Neuronal stem cell (in vitro differentiated cells): ENCODE measurements around the gene KCTD12.

ENCODE experiments used
- DNase-seq: peaks from one replicate; pipeline ENCODE4 v3.0.0-alpha.2; 2013; ENCODE audit warnings: low spot score
- H2AFZ ChIP-seq: one replicate; pipeline ENCODE4 v1.6.1; 2013; ENCODE audit warnings: mild to moderate bottlenecking, low read length, inconsistent platforms
- H2AK5ac ChIP-seq: 2 replicates; pipeline ENCODE4 v1.6.1; 2013; ENCODE audit warnings: low read depth, mild to moderate bottlenecking, inconsistent platforms, low read length, moderate library complexity, mixed read lengths
- H2BK120ac ChIP-seq: 2 replicates; pipeline ENCODE4 v1.6.1; 2013; ENCODE audit warnings: low read depth, mild to moderate bottlenecking, inconsistent platforms, low read length, moderate library complexity, mixed read lengths
- H2BK12ac ChIP-seq: one replicate; pipeline ENCODE4 v1.6.1; 2013; ENCODE audit warnings: low read length, inconsistent platforms
- H2BK15ac ChIP-seq: 2 replicates; pipeline ENCODE4 v1.6.1; 2013; ENCODE audit warnings: mild to moderate bottlenecking, low read length, inconsistent platforms, mixed read lengths
- H2BK5ac ChIP-seq: one replicate; pipeline ENCODE4 v1.6.1; 2013; ENCODE audit warnings: inconsistent platforms, mild to moderate bottlenecking, low read length, moderate library complexity
- H3K14ac ChIP-seq: one replicate; pipeline ENCODE4 v1.6.1; 2013; ENCODE audit warnings: low read length, inconsistent platforms
- H3K18ac ChIP-seq: 2 replicates; pipeline ENCODE4 v1.6.1; 2013; ENCODE audit warnings: low read length, inconsistent platforms
- H3K23ac ChIP-seq: 2 replicates; pipeline ENCODE4 v1.6.1; 2013; ENCODE audit warnings: low read depth, mild to moderate bottlenecking, mixed read lengths, low read length, inconsistent platforms; ENCODE audit not compliant: poor library complexity
- H3K27ac ChIP-seq: replicated peaks from 3 replicates; pipeline ENCODE4 v1.5.1; 2013; ENCODE audit warnings: low read length, inconsistent platforms
- H3K27me3 ChIP-seq, 3 experiments: 2 replicates each; pipeline ENCODE4 v1.6.1; 2013; ENCODE audit warnings: low read length in 3 of 3, mild to moderate bottlenecking in 2 of 3, inconsistent platforms in 1 of 3, low read depth in 1 of 3, mixed read lengths in 1 of 3, moderate library complexity in 1 of 3; ENCODE audit not compliant: control insufficient read depth in 3 of 3, insufficient read depth in 3 of 3
- H3K36me3 ChIP-seq, 2 donors: replicated peaks in 1 of 2; 2 replicates each; pipeline ENCODE4 v1.6.1; 2013; ENCODE audit warnings: low read length in 2 of 2; ENCODE audit not compliant: control insufficient read depth in 2 of 2, insufficient read depth in 2 of 2
- H3K4ac ChIP-seq: 2 replicates; pipeline ENCODE4 v1.6.1; 2013; ENCODE audit warnings: inconsistent platforms, mild to moderate bottlenecking, low read length, moderate library complexity
- H3K4me1 ChIP-seq, 2 donors: 1 replicate in 1 of 2; 2 replicates in 1 of 2; pipeline ENCODE4 v1.6.1; 2013; ENCODE audit warnings: low read length in 2 of 2, low read depth in 1 of 2; ENCODE audit not compliant: control insufficient read depth in 2 of 2, insufficient read depth in 1 of 2
- H3K4me2 ChIP-seq: one replicate; pipeline ENCODE4 v1.6.1; 2013; ENCODE audit warnings: mild to moderate bottlenecking, low read length, inconsistent platforms; ENCODE audit not compliant: insufficient read depth, poor library complexity, severe bottlenecking
- H3K4me3 ChIP-seq, 2 donors: 2 replicates each; pipeline ENCODE4 v1.5.1; 2013; ENCODE audit warnings: low read length in 2 of 2, mild to moderate bottlenecking in 2 of 2, inconsistent platforms in 1 of 2, moderate library complexity in 1 of 2
- H3K79me1 ChIP-seq: one replicate; pipeline ENCODE4 v1.6.1; 2013; ENCODE audit warnings: low read depth, mild to moderate bottlenecking, inconsistent platforms, low read length, moderate library complexity
- H3K9ac ChIP-seq: one replicate; pipeline ENCODE4 v1.6.1; 2013; ENCODE audit warnings: mild to moderate bottlenecking, low read depth, low read length, inconsistent platforms; ENCODE audit not compliant: poor library complexity
- H3K9me3 ChIP-seq, 2 donors: replicated peaks in 1 of 2; 2 replicates each; pipeline versions ENCODE3 to v1.6.1; 2013; ENCODE audit warnings: low read length in 2 of 2, mild to moderate bottlenecking in 2 of 2, inconsistent platforms in 1 of 2, low read depth in 1 of 2, mixed read lengths in 1 of 2, moderate library complexity in 1 of 2; ENCODE audit not compliant: control insufficient read depth in 2 of 2, insufficient read depth in 1 of 2
- H4K8ac ChIP-seq: one replicate; pipeline ENCODE4 v1.6.1; 2013; ENCODE audit warnings: low read depth, mild to moderate bottlenecking, inconsistent platforms, low read length, moderate library complexity
- H4K91ac ChIP-seq: one replicate; pipeline ENCODE4 v1.6.1; 2013; ENCODE audit warnings: low read length, low read depth, mild to moderate bottlenecking, inconsistent platforms; ENCODE audit not compliant: poor library complexity
- WGBS, 2 donors: extraction: QIAGEN DNeasy Blood & Tissue Kit; methylation state at CpG; one replicate each; pipeline ENCODE4 v1.1.7; 2013; ENCODE audit warnings: missing lambda C conversion rate in 2 of 2, mixed read lengths in 1 of 2; ENCODE audit not compliant: insufficient read length in 2 of 2, insufficient replicate concordance in 1 of 2; ENCODE audit errors: extremely low coverage in 2 of 2; 5-methylcytosine and 5-hydroxymethylcytosine counted together

The KCTD12 gene

DNA sequence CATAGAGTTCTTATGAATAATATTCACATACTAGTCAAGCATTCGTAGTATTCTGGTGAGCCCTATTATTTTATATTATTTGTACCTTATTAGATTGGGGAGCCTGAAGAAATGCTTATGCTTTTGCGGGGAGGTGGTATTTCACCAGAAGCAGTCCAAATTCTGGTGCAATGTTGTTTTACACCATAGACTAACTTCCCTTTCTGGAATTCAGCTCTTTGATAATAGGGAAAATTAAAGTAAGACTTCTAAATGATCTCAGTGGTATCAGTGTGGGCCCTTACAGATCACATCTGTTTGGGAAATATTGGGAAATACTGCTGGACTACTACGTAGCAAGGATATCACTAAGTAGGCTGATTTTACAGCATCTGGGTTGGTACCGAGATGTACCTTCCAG lies 34.2 kb downstream of the KCTD12 start:
- Histone ChIP-seq H3K9me3 (peaks cover 0 to 2% of the 10 kb centered on the region in 2 donors), H3K36me3 (no peaks in the 10 kb centered on the region), H2AFZ (no peak overlapping the region), H2BK5ac (no peak overlapping the region), H3K4ac (no peak overlapping the region), H2AK5ac (no peak overlapping the region), H4K8ac (no peak overlapping the region), H4K91ac (no peak overlapping the region), H3K18ac (no peak overlapping the region), H3K23ac (no peak overlapping the region), H3K79me1 (no peaks in the 10 kb centered on the region), H2BK15ac (no peak overlapping the region), H3K4me3 (no peak overlapping the region), H3K27me3 (no peaks in the 10 kb centered on the region), H3K4me2 (no peak overlapping the region), H3K9ac (no peak overlapping the region), H3K4me1 (peaks cover 0 to 3% of the 10 kb centered on the region in 2 donors), H2BK120ac (no peak overlapping the region), H3K14ac (no peak overlapping the region), H3K27ac (no peak overlapping the region), H2BK12ac (no peak overlapping the region)
- no peak for DNase-seq
- WGBS, 2 donors = no CpG with 5 or more reads among the region's 4 CpGs

DNA sequence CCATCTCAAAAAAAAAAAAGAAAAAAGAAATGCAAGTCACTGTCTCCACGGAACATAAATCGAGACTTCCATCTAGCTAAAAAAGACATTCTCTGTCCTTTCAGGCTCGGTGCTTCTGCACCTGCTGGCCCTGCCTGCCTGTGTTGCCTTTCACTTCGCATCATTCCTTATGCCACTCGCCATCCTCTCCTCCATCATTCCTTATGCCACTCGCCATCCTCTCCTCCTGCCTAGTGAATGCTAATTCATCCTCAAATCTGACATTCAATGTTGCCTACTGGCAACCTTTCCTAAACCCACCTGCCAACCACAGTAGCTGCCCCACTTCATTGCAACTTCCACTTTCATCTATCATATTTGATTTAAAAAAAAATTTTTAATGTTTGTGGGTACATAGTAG lies 36.7 kb downstream of the KCTD12 start:
- Histone ChIP-seq H3K4me1 (peaks cover 0 to 3% of the 10 kb centered on the region in 2 donors), H3K14ac (no peak overlapping the region), H2BK12ac (no peak overlapping the region), H4K91ac (no peak overlapping the region), H3K18ac (no peak overlapping the region), H3K4me2 (no peak overlapping the region), H3K36me3 (no peaks in the 10 kb centered on the region), H2BK5ac (no peak overlapping the region), H3K9me3 (peaks cover 0 to 2% of the 10 kb centered on the region in 2 donors), H3K79me1 (no peaks in the 10 kb centered on the region), H2AK5ac (no peak overlapping the region), H4K8ac (no peak overlapping the region), H3K9ac (no peak overlapping the region), H2AFZ (no peak overlapping the region), H3K23ac (no peak overlapping the region), H3K4me3 (no peak overlapping the region), H2BK120ac (no peak overlapping the region), H3K4ac (no peak overlapping the region), H3K27ac (no peak overlapping the region), H2BK15ac (no peak overlapping the region), H3K27me3 (no peaks in the 10 kb centered on the region)
- WGBS, 2 donors = no CpG with 5 or more reads among the region's 6 CpGs
- no peak for DNase-seq

DNA sequence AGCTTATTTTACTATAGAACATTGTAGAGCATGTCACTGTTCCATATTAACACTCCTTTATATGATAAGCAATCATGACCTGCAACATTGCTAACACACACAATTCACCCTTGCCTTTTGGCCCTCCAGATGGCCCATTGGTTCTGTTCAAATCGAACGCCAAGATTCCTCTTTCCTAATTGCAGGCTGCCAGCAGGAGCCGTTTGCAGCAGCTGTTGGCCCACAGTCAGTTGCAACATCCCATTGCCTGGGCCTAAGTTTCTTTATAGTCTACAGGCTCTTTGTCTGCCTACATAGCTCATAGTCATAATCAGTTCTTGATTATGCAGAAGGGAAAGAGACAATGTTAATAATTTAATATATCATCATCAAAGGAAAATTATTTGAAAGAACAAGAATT lies 37.6 kb downstream of the KCTD12 start:
- H2BK12ac ChIP-seq = no peak overlapping the region
- no peak overlapping the region for H2AFZ ChIP-seq
- no peak overlapping the region for H2BK120ac ChIP-seq
- H3K27ac ChIP-seq = no peak overlapping the region
- no peak overlapping the region for H2BK15ac ChIP-seq
- peaks cover 0 to 3% of the 10 kb centered on the region in 2 donors for H3K4me1 ChIP-seq
- no peaks in the 10 kb centered on the region for H3K79me1 ChIP-seq
- no CpG with 5 or more reads among the region's 3 CpGs for WGBS, 2 donors
- no peaks in the 10 kb centered on the region for H3K36me3 ChIP-seq
- H3K4ac ChIP-seq = no peak overlapping the region
- H3K9ac ChIP-seq = no peak overlapping the region
- no peak overlapping the region for H3K18ac ChIP-seq
- H4K91ac ChIP-seq = no peak overlapping the region
- H3K4me3 ChIP-seq = no peak overlapping the region
- no peak overlapping the region for H3K14ac ChIP-seq
- H3K27me3 ChIP-seq = no peaks in the 10 kb centered on the region
- peaks cover 0 to 2% of the 10 kb centered on the region in 2 donors for H3K9me3 ChIP-seq
- H3K23ac ChIP-seq = no peak overlapping the region
- H4K8ac ChIP-seq = no peak overlapping the region
- H2AK5ac ChIP-seq = no peak overlapping the region
- no peak overlapping the region for H3K4me2 ChIP-seq
- DNase-seq = no peak
- H2BK5ac ChIP-seq = no peak overlapping the region

DNA sequence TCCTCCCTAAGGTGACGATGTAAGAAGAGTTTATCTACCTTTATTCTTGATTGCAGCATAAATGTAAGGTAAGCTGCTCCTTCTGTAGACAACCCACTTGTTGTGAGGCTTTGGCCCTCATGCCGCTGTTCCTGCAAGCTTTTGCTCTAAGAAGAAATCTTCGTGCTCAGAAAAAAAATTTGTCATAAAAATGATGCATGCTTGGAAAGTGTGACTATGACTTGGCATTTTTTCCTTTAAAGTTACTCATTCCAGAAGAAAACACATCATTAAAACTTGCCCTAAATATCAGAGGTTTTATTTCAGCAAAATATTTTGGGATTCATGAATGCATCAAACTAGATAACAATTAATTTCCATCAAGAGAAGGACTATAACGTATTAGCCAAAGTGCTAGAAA lies 39.8 kb downstream of the KCTD12 start:
- WGBS, 2 donors = no CpG with 5 or more reads among the region's 4 CpGs
- peaks cover 0 to 2% of the 10 kb centered on the region in 2 donors for H3K9me3 ChIP-seq
- no peaks in the 10 kb centered on the region for H3K4me1 ChIP-seq
- no peak overlapping the region for H3K4me2 ChIP-seq
- H3K14ac ChIP-seq = no peak overlapping the region
- H3K79me1 ChIP-seq = no peaks in the 10 kb centered on the region
- no peak overlapping the region for H3K4ac ChIP-seq
- no peak overlapping the region for H2BK5ac ChIP-seq
- no peak overlapping the region for H2AFZ ChIP-seq
- no peak overlapping the region for H3K23ac ChIP-seq
- H3K27me3 ChIP-seq = no peaks in the 10 kb centered on the region
- no peak for DNase-seq
- no peak overlapping the region for H2AK5ac ChIP-seq
- no peak overlapping the region for H4K91ac ChIP-seq
- H3K36me3 ChIP-seq = no peaks in the 10 kb centered on the region
- no peak overlapping the region for H3K9ac ChIP-seq
- H3K18ac ChIP-seq = no peak overlapping the region
- H2BK12ac ChIP-seq = no peak overlapping the region
- no peak overlapping the region for H2BK120ac ChIP-seq
- H2BK15ac ChIP-seq = no peak overlapping the region
- H4K8ac ChIP-seq = no peak overlapping the region
- H3K4me3 ChIP-seq = no peak overlapping the region
- H3K27ac ChIP-seq = no peak overlapping the region
